Measurements from ENCODE around the gene ATP6V0C.

DNA sequence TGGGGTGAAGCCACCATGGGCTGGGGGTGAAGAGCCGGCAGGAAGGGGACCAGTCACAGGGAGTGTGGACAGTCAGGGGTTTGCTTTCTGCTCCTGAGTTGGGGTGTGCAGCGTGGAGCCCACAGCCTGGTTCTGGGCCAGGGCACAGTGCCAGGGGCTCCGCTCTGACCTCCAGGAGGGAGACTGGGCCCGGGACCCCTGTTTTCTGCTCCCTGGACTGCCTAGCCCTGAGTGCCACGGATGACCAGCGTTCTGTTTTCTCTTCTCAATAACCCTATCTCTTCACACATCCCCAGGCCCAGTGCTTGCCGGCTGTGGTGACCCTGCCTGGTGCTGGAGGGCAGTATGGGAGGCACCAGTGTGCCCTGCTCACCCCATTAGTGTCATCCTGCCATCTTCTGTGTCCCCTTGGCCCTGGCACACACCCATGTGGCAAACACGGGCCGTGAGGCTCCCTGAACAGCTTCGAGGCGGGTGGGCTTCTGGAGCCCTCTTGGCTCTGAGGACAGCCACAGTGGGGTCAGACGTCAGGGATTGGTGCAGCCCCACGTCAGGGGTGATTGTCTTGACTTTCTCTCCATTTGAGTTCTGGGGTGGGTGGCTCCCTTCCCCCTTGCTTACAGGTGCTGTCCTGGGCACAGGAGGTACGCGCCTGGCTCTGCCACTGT, 16.3 kb downstream of the ATP6V0C start:
- TF ChIP-seq, protein P1, sequence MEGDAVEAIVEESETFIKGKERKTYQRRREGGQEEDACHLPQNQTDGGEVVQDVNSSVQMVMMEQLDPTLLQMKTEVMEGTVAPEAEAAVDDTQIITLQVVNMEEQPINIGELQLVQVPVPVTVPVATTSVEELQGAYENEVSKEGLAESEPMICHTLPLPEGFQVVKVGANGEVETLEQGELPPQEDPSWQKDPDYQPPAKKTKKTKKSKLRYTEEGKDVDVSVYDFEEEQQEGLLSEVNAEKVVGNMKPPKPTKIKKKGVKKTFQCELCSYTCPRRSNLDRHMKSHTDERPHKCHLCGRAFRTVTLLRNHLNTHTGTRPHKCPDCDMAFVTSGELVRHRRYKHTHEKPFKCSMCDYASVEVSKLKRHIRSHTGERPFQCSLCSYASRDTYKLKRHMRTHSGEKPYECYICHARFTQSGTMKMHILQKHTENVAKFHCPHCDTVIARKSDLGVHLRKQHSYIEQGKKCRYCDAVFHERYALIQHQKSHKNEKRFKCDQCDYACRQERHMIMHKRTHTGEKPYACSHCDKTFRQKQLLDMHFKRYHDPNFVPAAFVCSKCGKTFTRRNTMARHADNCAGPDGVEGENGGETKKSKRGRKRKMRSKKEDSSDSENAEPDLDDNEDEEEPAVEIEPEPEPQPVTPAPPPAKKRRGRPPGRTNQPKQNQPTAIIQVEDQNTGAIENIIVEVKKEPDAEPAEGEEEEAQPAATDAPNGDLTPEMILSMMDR (IDR thresholded peaks at IDR 0.05; ENCODE audit: control extremely low read depth in 1 of 3, insufficient read depth in 1 of 3, low read depth in 1 of 3, low read length in 3 of 3), result no peak
- no peak for TF ChIP-seq SUZ12 (IDR thresholded peaks at IDR 0.05; ENCODE audit: low read length)

Measured in H1 (cell line).